GM18873 (cell line): Measurements from ENCODE around the gene KCNJ18.
"Not testable (repeated sequence)": the region's sequence is repeated elsewhere in the genome, so short reads cannot be mapped to it uniquely, and the experiment has no call there.

ENCODE experiments used
- ATAC-seq: cut with Tn5 transposase; IDR thresholded peaks from one replicate; pipeline ENCODE4 v1.9.1; 2021; ENCODE audit warnings: mild to moderate bottlenecking, moderate library complexity, moderate number of reproducible peaks; ENCODE audit not compliant: unreplicated experiment, low FRiP score

The KCNJ18 gene

GRCh38 chr17:21702029-21702428, 9.7 kb downstream of the KCNJ18 start:
- ATAC-seq, result not testable (repeated sequence)

DNA sequence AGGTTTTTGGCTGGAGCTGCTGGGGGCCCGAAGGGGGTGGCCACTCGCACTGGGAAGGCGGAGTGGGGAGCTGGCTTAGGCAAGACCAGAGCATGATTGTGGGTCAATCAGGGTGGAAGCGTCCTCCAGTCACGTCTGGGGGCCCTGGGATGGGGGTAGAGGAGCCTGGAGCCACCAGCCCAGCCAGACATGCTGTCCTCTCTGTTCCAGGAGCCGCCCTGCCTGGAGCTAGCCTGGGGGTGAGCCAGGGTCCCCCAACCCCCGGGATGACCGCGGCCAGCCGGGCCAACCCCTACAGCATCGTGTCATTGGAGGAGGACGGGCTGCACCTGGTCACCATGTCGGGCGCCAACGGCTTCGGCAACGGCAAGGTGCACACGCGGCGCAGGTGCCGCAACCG, 10.2 kb downstream of the KCNJ18 start:
- not testable (repeated sequence) for ATAC-seq

DNA sequence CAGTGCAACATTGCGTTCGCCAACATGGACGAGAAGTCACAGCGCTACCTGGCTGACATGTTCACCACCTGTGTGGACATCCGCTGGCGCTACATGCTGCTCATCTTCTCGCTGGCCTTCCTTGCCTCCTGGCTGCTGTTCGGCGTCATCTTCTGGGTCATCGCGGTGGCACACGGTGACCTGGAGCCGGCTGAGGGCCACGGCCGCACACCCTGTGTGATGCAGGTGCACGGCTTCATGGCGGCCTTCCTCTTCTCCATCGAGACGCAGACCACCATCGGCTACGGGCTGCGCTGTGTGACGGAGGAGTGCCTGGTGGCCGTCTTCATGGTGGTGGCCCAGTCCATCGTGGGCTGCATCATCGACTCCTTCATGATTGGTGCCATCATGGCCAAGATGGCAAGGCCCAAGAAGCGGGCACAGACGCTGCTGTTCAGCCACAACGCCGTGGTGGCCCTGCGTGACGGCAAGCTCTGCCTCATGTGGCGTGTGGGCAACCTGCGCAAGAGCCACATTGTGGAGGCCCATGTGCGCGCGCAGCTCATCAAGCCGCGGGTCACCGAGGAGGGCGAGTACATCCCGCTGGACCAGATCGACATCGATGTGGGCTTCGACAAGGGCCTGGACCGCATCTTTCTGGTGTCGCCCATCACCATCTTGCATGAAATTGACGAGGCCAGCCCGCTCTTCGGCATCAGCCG, 10.8 kb downstream of the KCNJ18 start:
- not testable (repeated sequence) for ATAC-seq

DNA sequence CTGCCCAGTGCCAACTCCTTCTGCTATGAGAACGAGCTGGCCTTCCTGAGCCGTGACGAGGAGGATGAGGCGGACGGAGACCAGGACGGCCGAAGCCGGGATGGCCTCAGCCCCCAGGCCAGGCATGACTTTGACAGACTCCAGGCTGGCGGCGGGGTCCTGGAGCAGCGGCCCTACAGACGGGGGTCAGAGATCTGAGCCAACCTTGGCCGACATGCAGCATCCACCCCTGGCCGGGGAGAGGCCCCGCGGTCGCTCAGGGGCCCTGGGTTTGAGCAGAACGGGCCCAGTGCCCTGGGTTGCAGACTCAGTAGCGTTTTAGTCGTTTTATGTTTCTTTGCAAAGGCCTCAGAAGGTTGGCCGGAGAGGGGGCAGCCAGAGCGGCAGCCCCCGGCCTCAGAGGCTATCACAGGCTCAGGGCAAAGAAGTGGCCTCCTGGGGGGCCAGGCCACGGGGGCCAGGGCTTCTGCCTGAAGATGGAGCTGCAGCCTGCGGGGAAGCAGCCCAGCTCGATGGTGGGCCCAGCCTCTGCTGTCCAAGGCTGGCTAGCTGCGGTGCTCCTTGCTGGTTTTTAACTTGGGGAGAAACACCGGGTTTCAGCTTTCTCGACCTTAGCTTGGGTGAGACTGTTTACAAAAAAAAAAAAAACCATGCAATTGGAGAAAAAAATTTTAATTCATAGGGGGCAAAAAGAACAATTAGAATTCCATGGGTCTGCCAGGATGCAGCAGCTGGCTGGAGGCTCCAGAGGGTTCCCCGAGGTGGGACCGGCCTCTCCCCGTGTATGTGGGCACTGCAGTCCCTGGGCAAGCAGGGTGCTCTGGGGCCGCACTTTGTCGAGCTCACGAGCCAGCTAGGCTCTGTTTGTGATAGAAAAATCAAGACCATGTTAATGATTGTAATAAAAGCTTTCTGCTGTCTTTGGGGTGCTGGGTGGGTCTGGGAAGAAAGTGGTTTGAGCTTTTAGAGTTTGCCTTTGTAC, 11.9 kb downstream of the KCNJ18 start:
- not testable (repeated sequence) for ATAC-seq

DNA sequence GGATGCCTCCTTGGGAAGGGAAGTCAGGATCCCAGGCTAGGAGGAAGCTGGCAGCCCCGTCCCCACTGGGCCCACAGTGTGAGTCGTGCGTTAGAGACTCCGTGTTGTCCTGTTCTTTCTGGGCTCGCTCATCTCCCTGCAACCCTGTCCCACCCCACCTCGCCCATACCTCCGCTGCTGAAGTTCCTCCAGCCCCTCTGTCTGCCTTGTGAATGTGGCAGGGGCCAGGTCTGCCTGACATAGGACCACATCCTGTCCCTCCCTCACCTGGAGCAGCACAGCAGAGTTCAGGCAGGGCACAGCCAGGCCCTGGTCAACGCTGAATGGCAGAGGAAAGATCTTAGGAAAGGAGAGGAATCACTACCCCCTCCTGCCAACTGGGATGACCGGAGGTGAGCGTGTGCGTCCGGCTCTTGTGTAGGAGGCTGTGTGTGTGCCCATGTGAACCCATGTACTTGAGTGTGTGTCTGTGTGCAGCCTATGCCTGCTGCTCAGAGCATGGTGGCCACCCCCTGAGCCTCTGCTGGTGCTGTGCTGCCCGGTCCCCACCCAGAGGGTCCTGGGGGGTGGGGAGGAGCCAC, 12.8 kb downstream of the KCNJ18 start:
- no peak for ATAC-seq

GRCh38 chr17:21705746-21706145, 13.4 kb downstream of the KCNJ18 start:
- ATAC-seq, result not testable (repeated sequence)

DNA sequence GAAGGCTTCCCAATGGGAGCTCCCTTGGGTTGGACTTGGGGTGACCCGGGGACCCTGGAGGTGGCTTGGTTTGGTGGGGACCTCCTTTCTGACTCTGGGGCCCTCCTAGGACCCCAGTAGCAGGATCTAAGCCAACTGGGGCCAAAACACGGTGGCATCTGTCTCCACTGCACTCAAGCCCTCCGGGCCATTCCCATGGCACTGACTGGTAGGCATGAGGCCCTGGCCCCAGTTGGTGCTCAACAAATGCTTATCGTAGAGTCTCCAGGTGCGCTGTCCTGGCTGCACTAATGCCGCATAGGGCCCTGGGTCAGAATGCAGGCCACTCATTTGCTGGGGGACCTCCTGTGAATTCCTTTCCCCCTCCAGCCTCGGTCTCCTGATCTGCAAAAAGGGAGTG, 14.2 kb downstream of the KCNJ18 start:
- not testable (repeated sequence) for ATAC-seq

GRCh38 chr17:21707131-21707530, 14.8 kb downstream of the KCNJ18 start:
- ATAC-seq, result not testable (repeated sequence)

DNA sequence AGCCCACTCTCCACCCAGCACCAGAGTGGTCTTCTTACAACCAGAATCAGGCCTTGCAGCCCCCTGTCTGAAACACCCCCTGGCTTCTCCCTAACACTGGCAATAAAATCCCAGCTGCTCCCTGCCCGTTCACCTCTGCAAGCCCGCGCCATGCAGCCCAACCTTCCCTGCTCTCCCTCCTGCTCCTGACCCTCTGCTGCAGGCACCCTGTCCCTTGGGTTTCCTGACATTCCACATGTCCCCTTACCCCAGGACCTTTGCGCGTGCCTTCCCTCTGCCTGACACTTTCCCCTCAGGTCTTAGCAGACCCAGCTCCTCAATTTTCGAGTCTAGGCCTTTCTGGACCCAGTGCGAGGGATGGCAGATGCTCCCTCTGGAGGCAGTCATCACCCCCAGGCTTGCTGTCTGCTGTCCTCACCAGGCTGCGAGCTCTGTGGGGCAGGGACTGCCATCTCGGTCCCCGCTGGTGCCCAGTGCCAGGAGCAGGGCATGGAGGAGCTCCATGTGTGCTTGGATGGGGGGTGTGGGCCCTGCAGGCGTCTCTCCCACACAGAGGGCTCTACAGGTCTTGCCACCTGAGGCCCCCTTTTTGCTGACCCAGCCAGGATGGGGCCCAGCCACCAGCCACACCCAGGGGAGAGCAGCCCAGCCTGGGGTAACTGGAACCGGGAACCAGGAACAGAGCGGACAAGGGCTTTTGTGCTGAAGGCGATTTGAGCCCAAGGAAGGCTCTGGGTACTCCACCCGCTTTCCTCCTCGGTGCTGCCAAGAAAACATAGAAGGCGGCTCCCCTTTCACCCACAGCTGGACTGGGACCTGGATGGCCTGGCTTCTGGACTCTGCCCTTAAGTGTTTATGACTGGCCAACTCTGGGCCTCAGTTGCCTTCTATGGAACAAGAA, 15.6 kb downstream of the KCNJ18 start:
- ATAC-seq, result not testable (repeated sequence)

GRCh38 chr17:21708612-21709535, 16.6 kb downstream of the KCNJ18 start:
- not testable (repeated sequence) for ATAC-seq

DNA sequence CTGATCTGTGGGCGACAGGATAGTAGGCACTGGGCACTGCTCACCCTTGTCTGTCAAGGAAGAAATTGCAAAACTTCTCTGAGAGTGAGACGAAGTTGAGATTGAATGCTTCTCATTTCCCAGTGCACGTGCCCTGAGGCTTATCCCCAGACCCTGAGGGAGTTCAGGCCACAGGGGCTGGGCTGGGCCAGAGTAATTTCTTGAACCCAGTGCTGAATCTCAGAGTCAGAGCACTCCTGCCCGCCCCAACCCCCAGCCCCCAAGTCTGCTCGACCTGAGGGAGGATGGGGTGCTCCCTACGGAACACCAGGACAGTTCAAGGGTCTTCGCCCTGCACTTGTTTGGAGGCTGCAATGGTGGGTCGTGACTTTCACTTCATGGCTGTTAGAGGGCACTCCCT, 17.7 kb downstream of the KCNJ18 start:
- not testable (repeated sequence) for ATAC-seq

DNA sequence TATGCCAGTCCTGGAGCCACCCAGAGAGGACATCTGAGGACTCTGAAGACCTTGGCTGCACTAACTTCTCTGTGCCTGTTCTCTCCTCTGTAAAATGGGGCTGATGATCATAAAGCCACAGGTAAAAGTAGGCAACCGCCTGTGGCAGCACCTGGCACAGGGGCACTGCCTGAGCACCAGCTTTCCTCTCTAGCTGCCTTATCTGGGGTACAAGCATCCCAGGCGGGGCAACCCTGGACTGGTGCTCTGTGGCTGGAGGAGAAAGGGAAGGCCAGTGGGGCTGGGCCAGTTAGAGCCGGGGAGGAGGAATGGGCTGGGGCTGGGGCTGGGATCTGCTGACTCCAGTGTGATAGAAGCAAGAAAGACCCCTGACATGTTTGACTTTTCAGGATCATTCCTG, 18.2 kb downstream of the KCNJ18 start:
- not testable (repeated sequence) for ATAC-seq

- ATAC-seq, result no peak
Measured at GRCh38 chr17:21711182-21711581, 18.9 kb downstream of the KCNJ18 start.

DNA sequence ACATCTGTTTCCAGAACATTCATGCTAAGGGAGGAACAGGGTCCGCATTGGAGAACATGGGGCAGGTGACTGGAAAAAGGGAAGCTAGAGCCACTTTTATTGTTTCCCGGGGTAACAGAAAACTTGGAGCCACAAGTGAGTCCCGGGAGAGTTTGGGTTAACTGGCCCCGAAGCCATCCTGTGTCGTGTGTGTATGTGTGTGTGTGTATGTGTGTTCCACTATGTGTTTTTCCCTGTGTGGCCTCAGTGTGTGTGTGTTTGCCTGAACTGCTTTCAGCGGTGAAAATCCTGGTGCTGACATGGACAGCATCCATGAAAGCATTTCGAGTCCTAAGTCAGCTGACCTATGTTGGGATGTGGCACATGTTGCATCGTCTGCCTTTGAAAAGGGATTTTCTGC, 20.7 kb downstream of the KCNJ18 start:
- not testable (repeated sequence) for ATAC-seq

DNA sequence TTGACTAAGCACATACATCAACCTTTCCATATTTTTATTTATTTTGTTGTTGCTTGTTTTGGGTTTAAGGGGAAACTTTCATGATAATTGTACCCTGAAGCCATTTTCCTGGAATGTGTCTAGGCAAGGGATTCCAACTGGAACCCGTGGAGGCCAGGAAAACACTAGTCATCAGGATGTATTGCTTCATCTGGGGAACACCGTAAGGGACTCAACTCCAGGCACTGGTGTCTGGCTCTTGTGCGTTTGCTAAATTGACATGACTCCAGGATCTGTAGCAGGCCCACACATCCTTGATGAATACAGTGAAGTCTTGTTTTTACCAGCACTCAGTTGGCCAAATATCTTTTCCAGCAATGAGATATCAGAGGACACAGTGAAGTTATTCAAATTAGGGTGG, 21.3 kb downstream of the KCNJ18 start:
- not testable (repeated sequence) for ATAC-seq

- not testable (repeated sequence) for ATAC-seq
Measured at GRCh38 chr17:21714676-21715075, 22.4 kb downstream of the KCNJ18 start.

GRCh38 chr17:21715877-21716276, 23.6 kb downstream of the KCNJ18 start:
- ATAC-seq, result not testable (repeated sequence)

DNA sequence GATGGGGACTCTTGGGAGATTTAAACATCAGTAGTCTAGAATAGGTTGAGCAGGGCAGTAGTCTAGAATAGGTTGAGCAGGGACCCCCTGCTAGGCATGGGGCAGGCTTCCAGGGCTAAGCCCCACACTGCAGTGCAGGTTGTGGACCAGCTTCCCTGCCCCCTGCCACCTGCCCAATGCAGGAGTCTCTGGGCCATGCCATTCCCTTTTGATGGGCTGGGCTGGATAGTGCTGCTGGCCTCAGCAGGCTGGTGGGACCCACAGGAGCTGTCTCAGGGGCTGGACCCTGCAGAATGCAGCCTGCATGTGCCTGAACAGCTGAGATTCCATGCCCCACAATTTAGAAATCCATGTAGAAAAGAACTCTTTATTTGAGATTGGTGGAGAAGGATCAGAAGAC, 26.6 kb downstream of the KCNJ18 start:
- not testable (repeated sequence) for ATAC-seq
